Adrenal gland (tissue), 5 donors: Measurements from ENCODE around the gene C17orf50.

Experiments
- CTCF ChIP-seq, 6 experiments: fragments of 450-650 bp in 4 of 6; fragments of 200-600 bp in 2 of 6; sonication (generic) in 1 of 6; IDR thresholded peaks; 1 replicate in 5 of 6; 2 replicates in 1 of 6; pipeline versions ENCODE4 v1.5.1 to v1.8.0; 2016 to 2021; ENCODE audit warnings: antibody characterized with exemption in 6 of 6, mild to moderate bottlenecking in 2 of 6, moderate library complexity in 1 of 6
- POLR2A ChIP-seq, 2 donors: fragments of 450-650 bp; IDR thresholded peaks; one replicate each; pipeline ENCODE4 v1.6.1; 2017; ENCODE audit warnings: antibody characterized with exemption in 2 of 2, mild to moderate bottlenecking in 2 of 2, moderate library complexity in 1 of 2
- donor health status: DM: no; HTN: no; CAD: no.

GRCh38 chr17:35731917-35732805 lies 28.5 kb upstream of the C17orf50 start:
- TF ChIP-seq POLR2A (IDR thresholded peaks at IDR 0.05) (no peak), CTCF (IDR thresholded peaks at IDR 0.05) (no peak)
